Body of pancreas (tissue), 4 donors: ENCODE results near the gene MOSPD3. TPM values are rescaled to one million over a fixed set of nuclear protein-coding genes. Genes with fewer than 3 reads are reported as not detected.

Experiments
- ATAC-seq: fragments of 150-250 bp; one replicate; pipeline ENCODE4 v1.9.1; 2016
- DNase-seq, 4 donors: peaks; one replicate each; pipeline ENCODE4 v3.0.0-alpha.2; 2019
- H3K27ac ChIP-seq, 4 donors: fragments of 200-600 bp; sonication (generic); 1 replicate in 3 of 4; 2 replicates in 1 of 4; pipeline versions ENCODE4 v1.5.1 to v1.6.1; 2016 to 2019; ENCODE audit warnings: mild to moderate bottlenecking in 1 of 4, mixed read lengths in 1 of 4, moderate library complexity in 1 of 4
- H3K27me3 ChIP-seq, 2 donors: fragments of 200-600 bp; sonication (generic); one replicate each; pipeline ENCODE4 v1.6.0; 2016; ENCODE audit warnings: mild to moderate bottlenecking in 1 of 2
- H3K36me3 ChIP-seq, 2 donors: fragments of 200-600 bp; sonication (generic); replicated peaks in 1 of 2; 2 replicates each; pipeline ENCODE4 v1.5.1; 2016; ENCODE audit warnings: low read depth in 2 of 2; ENCODE audit not compliant: insufficient read depth in 1 of 2
- H3K4me1 ChIP-seq: fragments of 200-600 bp; sonication (generic); one replicate; pipeline ENCODE4 v1.6.0; 2016
- H3K4me3 ChIP-seq, 2 donors: fragments of 200-600 bp; sonication (generic); 1 replicate in 1 of 2; 2 replicates in 1 of 2; pipeline ENCODE4 v1.5.1; 2016 to 2019
- H3K9me3 ChIP-seq, 3 donors: fragments of 200-600 bp; sonication (generic); 1 replicate in 2 of 3; 2 replicates in 1 of 3; pipeline ENCODE4 v1.5.1; 2016
- CTCF ChIP-seq, 7 experiments: fragments of 450-650 bp in 4 of 7; fragments of 200-600 bp in 3 of 7; sonication (generic) in 3 of 7; IDR thresholded peaks; one replicate each; pipeline ENCODE4 v1.5.1; 2016 to 2019; ENCODE audit warnings: antibody characterized with exemption in 7 of 7
- POLR2A ChIP-seq, 3 donors: fragments of 450-650 bp; IDR thresholded peaks; one replicate each; pipeline ENCODE4 v1.6.1; 2016; ENCODE audit warnings: antibody characterized with exemption in 3 of 3, mild to moderate bottlenecking in 2 of 3
- WGBS, 2 donors: methylation state at CpG; one replicate each; pipeline ENCODE4 v1.1.5; 2017; 5-methylcytosine and 5-hydroxymethylcytosine counted together
- intact Hi-C: fragments of 100-400 bp; cut with DNase I; formaldehyde crosslinking; loops from one replicate; pipeline ENCODE4 v1.15.1; 2023
- total RNA-seq, 2 donors: library from RNA; depleted of rRNA; stranded (reverse); fragments of >200 nt; gene quantifications; one replicate each; pipeline ENCODE4 v1.1.0, GENCODE V29; 2016

Gene MOSPD3
- total RNA-seq, 2 donors from 2014 or later = 6.9 to 8.6 TPM

GRCh38 chr7:100568896-100569844 is 43.2 kb upstream of the MOSPD3 start:
- TF ChIP-seq POLR2A (IDR thresholded peaks at IDR 0.05) (peak in 1 of 3 donors; percentile 55), CTCF (IDR thresholded peaks at IDR 0.05) (peak; percentile 14 to 54 (median 35))
- ATAC-seq = peak; percentile 31
- Histone ChIP-seq H3K4me3 (no peak overlapping the region), H3K27ac (peak overlapping the region; percentile 18 to 84 (median 83)), H3K36me3 (no peaks in the 10 kb centered on the region), H3K27me3 (no peaks in the 10 kb centered on the region), H3K9me3 (no peaks in the 10 kb centered on the region), H3K4me1 (peaks cover 54% of the 10 kb centered on the region)
- peak; percentile 61 to 77 (median 72) for DNase-seq
- 50 to 66% methylated on average over 20 to 34 of the region's 36 CpGs for WGBS, 2 donors
- intact Hi-C loops = no loop called here

- intact Hi-C loops = no loop called here
- no peak for ATAC-seq
- no peaks in the 10 kb centered on the region for H3K9me3 ChIP-seq
- H3K36me3 ChIP-seq = peaks cover 0 to 11% of the 10 kb centered on the region in 2 donors
- WGBS, 2 donors = 73 to 83% methylated on average over 7 to 25 of the region's 26 CpGs
- no peak overlapping the region for H3K4me3 ChIP-seq
- H3K4me1 ChIP-seq = peaks cover 52% of the 10 kb centered on the region
- TF ChIP-seq POLR2A (IDR thresholded peaks at IDR 0.05) = no peak
- TF ChIP-seq CTCF (IDR thresholded peaks at IDR 0.05) = no peak
- no peaks in the 10 kb centered on the region for H3K27me3 ChIP-seq
- DNase-seq = peak in 2 of 4 donors; percentile 37 to 40
- peak overlapping the region in 2 of 4 donors; percentile 13 to 44 for H3K27ac ChIP-seq
Observed at GRCh38 chr7:100570954-100571828, 41.1 kb upstream of the MOSPD3 start.

- peaks cover 46% of the 10 kb centered on the region for H3K4me1 ChIP-seq
- DNase-seq (no peak), ATAC-seq (no peak)
- peak overlapping the region in 1 of 4 donors; percentile 44 for H3K27ac ChIP-seq
- intact Hi-C loops = no loop called here
- peaks cover 0 to 14% of the 10 kb centered on the region in 2 donors for H3K36me3 ChIP-seq
- 81 to 93% methylated on average over 2 of the region's 2 CpGs for WGBS, 2 donors
- no peaks in the 10 kb centered on the region for H3K9me3 ChIP-seq
- no peaks in the 10 kb centered on the region for H3K27me3 ChIP-seq
- no peak for TF ChIP-seq CTCF (IDR thresholded peaks at IDR 0.05)
- TF ChIP-seq POLR2A (IDR thresholded peaks at IDR 0.05) = no peak
- H3K4me3 ChIP-seq = no peak overlapping the region
Observed at GRCh38 chr7:100571829-100572116, 40.6 kb upstream of the MOSPD3 start.

GRCh38 chr7:100572281-100572948 is 39.9 kb upstream of the MOSPD3 start:
- DNase-seq (no peak), ATAC-seq (no peak)
- Histone ChIP-seq H3K4me3 (no peak overlapping the region), H3K9me3 (no peaks in the 10 kb centered on the region), H3K4me1 (peaks cover 40% of the 10 kb centered on the region), H3K36me3 (peaks cover 2 to 14% of the 10 kb centered on the region in 2 donors), H3K27me3 (no peaks in the 10 kb centered on the region), H3K27ac (no peak overlapping the region)
- no peak for TF ChIP-seq POLR2A (IDR thresholded peaks at IDR 0.05)
- TF ChIP-seq CTCF (IDR thresholded peaks at IDR 0.05) = no peak
- WGBS, 2 donors = 73 to 77% methylated on average over 7 to 17 of the region's 20 CpGs
- intact Hi-C loops = no loop called here
